ENCODE measurements around the gene MTHFSD.

MTHFSD gene

DNA sequence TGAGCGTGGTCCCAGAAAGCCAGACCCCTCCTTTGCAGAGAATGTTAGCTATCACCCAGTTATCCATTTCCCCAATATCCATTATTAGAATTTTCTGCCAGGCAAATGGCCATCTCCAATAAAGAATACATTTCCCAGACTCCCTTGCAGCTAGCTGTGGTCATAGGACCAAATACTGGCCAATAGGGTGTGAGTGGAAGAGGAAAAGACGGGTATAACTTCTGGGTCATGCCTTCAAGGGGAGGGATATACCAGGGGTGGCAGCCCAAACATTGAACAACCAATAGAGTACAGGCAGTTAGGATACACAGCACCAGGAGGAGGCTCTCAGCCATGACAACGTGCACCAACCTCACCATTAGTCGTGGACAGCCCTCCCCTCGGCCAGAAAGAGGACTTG, 70.8 kb downstream of the MTHFSD start:
- Histone ChIP-seq H3K4me1 (ENCODE audit: insufficient read depth, low read length) (no peaks in the 10 kb centered on the region), H3K4me3 (ENCODE audit: low read depth in 1 of 2, low read length in 2 of 2) (no peak overlapping the region), H3K27ac (ENCODE audit: low read length) (no peak overlapping the region), H3K27me3 (ENCODE audit: insufficient read depth, low read length, poor library complexity) (peaks cover 2% of the 10 kb centered on the region), H4K20me1 (ENCODE audit: insufficient read depth, low read length) (peaks cover 2% of the 10 kb centered on the region; the same call in 1 of the 2 replicates), H2AFZ (ENCODE audit: low read depth, low read length) (no peak overlapping the region), H3K9ac (ENCODE audit: low read depth, low read length) (no peak overlapping the region), H3K79me2 (ENCODE audit: insufficient read depth, low read length) (no peaks in the 10 kb centered on the region), H3K4me2 (ENCODE audit: insufficient read depth, low read length) (no peak overlapping the region), H3K9me3 (ENCODE audit: insufficient read depth, low read length, severe bottlenecking) (peaks cover 5% of the 10 kb centered on the region), H3K36me3 (ENCODE audit: insufficient read depth, low read length) (no peaks in the 10 kb centered on the region)
- TF ChIP-seq, protein P1, sequence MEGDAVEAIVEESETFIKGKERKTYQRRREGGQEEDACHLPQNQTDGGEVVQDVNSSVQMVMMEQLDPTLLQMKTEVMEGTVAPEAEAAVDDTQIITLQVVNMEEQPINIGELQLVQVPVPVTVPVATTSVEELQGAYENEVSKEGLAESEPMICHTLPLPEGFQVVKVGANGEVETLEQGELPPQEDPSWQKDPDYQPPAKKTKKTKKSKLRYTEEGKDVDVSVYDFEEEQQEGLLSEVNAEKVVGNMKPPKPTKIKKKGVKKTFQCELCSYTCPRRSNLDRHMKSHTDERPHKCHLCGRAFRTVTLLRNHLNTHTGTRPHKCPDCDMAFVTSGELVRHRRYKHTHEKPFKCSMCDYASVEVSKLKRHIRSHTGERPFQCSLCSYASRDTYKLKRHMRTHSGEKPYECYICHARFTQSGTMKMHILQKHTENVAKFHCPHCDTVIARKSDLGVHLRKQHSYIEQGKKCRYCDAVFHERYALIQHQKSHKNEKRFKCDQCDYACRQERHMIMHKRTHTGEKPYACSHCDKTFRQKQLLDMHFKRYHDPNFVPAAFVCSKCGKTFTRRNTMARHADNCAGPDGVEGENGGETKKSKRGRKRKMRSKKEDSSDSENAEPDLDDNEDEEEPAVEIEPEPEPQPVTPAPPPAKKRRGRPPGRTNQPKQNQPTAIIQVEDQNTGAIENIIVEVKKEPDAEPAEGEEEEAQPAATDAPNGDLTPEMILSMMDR (IDR thresholded peaks at IDR 0.05; ENCODE audit: borderline replicate concordance, extremely low read depth, low read length, poor library complexity, severe bottlenecking) = no peak
- no peak for TF ChIP-seq EZH2 (IDR thresholded peaks at IDR 0.05; ENCODE audit: borderline replicate concordance, low read depth, low read length, severe bottlenecking)
- ATAC-seq (ENCODE audit: insufficient read depth, low read depth) = no peak
- no peak for DNase-seq

DNA sequence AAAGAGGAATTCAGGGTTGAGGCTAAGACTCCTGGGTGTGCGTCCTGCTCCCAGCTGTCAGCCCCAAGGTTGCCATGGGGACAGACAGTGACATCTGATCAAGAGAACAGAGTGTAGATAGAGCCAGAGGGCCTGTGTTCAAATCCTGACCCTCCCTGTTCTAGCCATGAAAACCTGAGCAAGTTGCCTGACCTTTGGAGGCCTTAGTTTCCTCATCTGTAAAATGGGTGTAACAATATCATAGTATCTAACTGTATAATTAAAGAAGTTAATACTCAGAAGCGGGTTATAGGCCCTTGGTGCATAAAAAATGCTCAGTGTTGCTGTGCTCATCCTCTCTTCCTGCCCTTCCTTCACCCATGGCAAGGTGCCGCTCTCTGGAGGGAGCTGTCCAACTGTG, 73.4 kb downstream of the MTHFSD start:
- peaks cover 1% of the 10 kb centered on the region; the same call in 1 of the 2 replicates for H4K20me1 ChIP-seq (ENCODE audit: insufficient read depth, low read length)
- no peak overlapping the region for H3K9ac ChIP-seq (ENCODE audit: low read depth, low read length)
- no peak overlapping the region for H3K4me2 ChIP-seq (ENCODE audit: insufficient read depth, low read length)
- TF ChIP-seq EZH2 (IDR thresholded peaks at IDR 0.05; ENCODE audit: borderline replicate concordance, low read depth, low read length, severe bottlenecking) = no peak
- TF ChIP-seq, protein P1 (IDR thresholded peaks at IDR 0.05; ENCODE audit: borderline replicate concordance, extremely low read depth, low read length, poor library complexity, severe bottlenecking) = no peak
- ATAC-seq (ENCODE audit: insufficient read depth, low read depth) (no peak), DNase-seq (no peak)
- no peak overlapping the region for H3K4me3 ChIP-seq (ENCODE audit: low read depth in 1 of 2, low read length in 2 of 2)
- H3K27me3 ChIP-seq (ENCODE audit: insufficient read depth, low read length, poor library complexity) = peaks cover 4% of the 10 kb centered on the region
- no peak overlapping the region for H2AFZ ChIP-seq (ENCODE audit: low read depth, low read length)
- no peaks in the 10 kb centered on the region for H3K79me2 ChIP-seq (ENCODE audit: insufficient read depth, low read length)
- H3K4me1 ChIP-seq (ENCODE audit: insufficient read depth, low read length) = no peaks in the 10 kb centered on the region
- H3K9me3 ChIP-seq (ENCODE audit: insufficient read depth, low read length, severe bottlenecking) = peaks cover 5% of the 10 kb centered on the region
- no peaks in the 10 kb centered on the region for H3K36me3 ChIP-seq (ENCODE audit: insufficient read depth, low read length)
- H3K27ac ChIP-seq (ENCODE audit: low read length) = no peak overlapping the region

DNA sequence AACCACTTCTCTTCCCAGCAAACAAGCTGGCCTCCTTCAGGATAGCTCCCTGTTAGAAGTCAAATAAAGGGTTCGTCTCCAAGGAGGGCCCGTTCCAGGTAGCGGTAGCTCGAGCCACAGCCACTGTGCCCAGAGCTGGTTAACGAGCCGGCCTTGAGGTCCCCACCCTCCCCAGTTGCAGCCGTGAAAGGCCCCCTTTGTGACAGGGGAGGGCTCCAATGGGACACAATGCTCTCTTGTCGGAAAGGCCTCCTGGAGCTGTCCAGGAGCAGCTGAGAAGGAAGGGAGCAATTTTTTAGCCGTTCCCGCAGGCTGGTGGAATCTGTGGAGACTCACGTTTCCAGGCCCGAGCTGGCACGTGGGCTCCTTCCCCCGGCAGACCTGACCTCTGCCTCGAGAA, 74.6 kb downstream of the MTHFSD start:
- Histone ChIP-seq H3K4me1 (ENCODE audit: insufficient read depth, low read length) (no peaks in the 10 kb centered on the region), H3K36me3 (ENCODE audit: insufficient read depth, low read length) (no peaks in the 10 kb centered on the region), H2AFZ (ENCODE audit: low read depth, low read length) (no peak overlapping the region), H3K27ac (ENCODE audit: low read length) (no peak overlapping the region), H3K9ac (ENCODE audit: low read depth, low read length) (no peak overlapping the region), H3K4me3 (ENCODE audit: low read depth in 1 of 2, low read length in 2 of 2) (no peak overlapping the region), H3K27me3 (ENCODE audit: insufficient read depth, low read length, poor library complexity) (peaks cover 4% of the 10 kb centered on the region), H3K79me2 (ENCODE audit: insufficient read depth, low read length) (no peaks in the 10 kb centered on the region), H3K9me3 (ENCODE audit: insufficient read depth, low read length, severe bottlenecking) (peaks cover 5% of the 10 kb centered on the region), H3K4me2 (ENCODE audit: insufficient read depth, low read length) (no peak overlapping the region), H4K20me1 (ENCODE audit: insufficient read depth, low read length) (no peaks in the 10 kb centered on the region)
- DNase-seq = no peak
- TF ChIP-seq, protein P1 (IDR thresholded peaks at IDR 0.05; ENCODE audit: borderline replicate concordance, extremely low read depth, low read length, poor library complexity, severe bottlenecking) = no peak
- TF ChIP-seq EZH2 (IDR thresholded peaks at IDR 0.05; ENCODE audit: borderline replicate concordance, low read depth, low read length, severe bottlenecking) = no peak
- no peak for ATAC-seq (ENCODE audit: insufficient read depth, low read depth)

Measured in DND-41 (cell line).